ENCODE measurements around the gene CAMTA1. TPM values are rescaled to one million over a fixed set of nuclear protein-coding genes. Genes with fewer than 3 reads are reported as not detected.
"Not testable (repeated sequence)": the region's sequence is repeated elsewhere in the genome, so short reads cannot be mapped to it uniquely, and the experiment has no call there.

The CAMTA1 gene
- total RNA-seq, 1 experiment from 2014 or later, result 82.2 TPM

- no peak overlapping the region for H3K27ac ChIP-seq (ENCODE audit: low read length)
- DNase-seq (ENCODE audit: low read depth, low spot score) (no peak), ATAC-seq (no peak)
- BruUV-seq (replicated peaks), result no TSS peak
- H3K4me3 ChIP-seq (ENCODE audit: low read depth in 2 of 2, low read length in 2 of 2), result no peak overlapping the region
- no peaks in the 10 kb centered on the region for H3K36me3 ChIP-seq (ENCODE audit: control insufficient read depth, insufficient read depth, low read length)
- CTCF ChIA-PET, result no interaction called here
- H3K27me3 ChIP-seq (ENCODE audit: control insufficient read depth, insufficient read depth, low read length), result no peaks in the 10 kb centered on the region
- intact Hi-C loops (cut with micrococcal nuclease; ENCODE audit: unreplicated experiment), result no loop called here
- in situ Hi-C loops (cut with HindIII; ENCODE audit: low pct_unique_long_range_greater_than_20kb, low sequenced_read_pairs), result no loop called here
- TF ChIP-seq TCF7L2 (IDR thresholded peaks at IDR 0.05; ENCODE audit: low read depth, low read length) (no peak), REST (IDR thresholded peaks at IDR 0.05; ENCODE audit: insufficient read depth in 1 of 2, low read depth in 2 of 2, low read length in 1 of 2) (no peak), SIN3A (IDR thresholded peaks at IDR 0.05; ENCODE audit: borderline replicate concordance, insufficient read depth, low read depth, low read length) (no peak), POLR2AphosphoS5 (IDR thresholded peaks at IDR 0.05; ENCODE audit: low read depth, low read length) (no peak), CTCF (IDR thresholded peaks at IDR 0.05) (no peak)
- POLR2A ChIA-PET, result no interaction called here
- no peaks in the 10 kb centered on the region for H3K4me1 ChIP-seq (ENCODE audit: control insufficient read depth, insufficient read depth, low read length)
- H3K9me3 ChIP-seq (ENCODE audit: control insufficient read depth, insufficient read depth, low read depth, low read length), result no peaks in the 10 kb centered on the region
Observed at GRCh38 chr1:7146710-7147109, 361.5 kb downstream of the CAMTA1 start.

- intact Hi-C loops (cut with micrococcal nuclease; ENCODE audit: unreplicated experiment); H3K27me3 ChIP-seq (ENCODE audit: control insufficient read depth, insufficient read depth, low read length); H3K27ac ChIP-seq (ENCODE audit: low read length); POLR2A ChIA-PET; DNase-seq (ENCODE audit: low read depth, low spot score); CTCF ChIA-PET; BruUV-seq (replicated peaks); H3K9me3 ChIP-seq (ENCODE audit: control insufficient read depth, insufficient read depth, low read depth, low read length); ATAC-seq; H3K4me1 ChIP-seq (ENCODE audit: control insufficient read depth, insufficient read depth, low read length); H3K4me3 ChIP-seq (ENCODE audit: low read depth in 2 of 2, low read length in 2 of 2); H3K36me3 ChIP-seq (ENCODE audit: control insufficient read depth, insufficient read depth, low read length); in situ Hi-C loops (cut with HindIII; ENCODE audit: low pct_unique_long_range_greater_than_20kb, low sequenced_read_pairs): not testable (repeated sequence)
Observed at GRCh38 chr1:7147581-7148282, 362.5 kb downstream of the CAMTA1 start.

- DNase-seq (ENCODE audit: low read depth, low spot score) (no peak), ATAC-seq (no peak)
- intact Hi-C loops (cut with micrococcal nuclease; ENCODE audit: unreplicated experiment), result no loop called here
- Histone ChIP-seq H3K4me1 (ENCODE audit: control insufficient read depth, insufficient read depth, low read length) (no peaks in the 10 kb centered on the region), H3K36me3 (ENCODE audit: control insufficient read depth, insufficient read depth, low read length) (no peaks in the 10 kb centered on the region), H3K27ac (ENCODE audit: low read length) (no peak overlapping the region), H3K4me3 (ENCODE audit: low read depth in 2 of 2, low read length in 2 of 2) (no peak overlapping the region), H3K27me3 (ENCODE audit: control insufficient read depth, insufficient read depth, low read length) (0 out of 2 replicates have a peak, but pooled peaks cover 4% of the 10 kb centered on the region), H3K9me3 (ENCODE audit: control insufficient read depth, insufficient read depth, low read depth, low read length) (no peaks in the 10 kb centered on the region)
- in situ Hi-C loops (cut with HindIII; ENCODE audit: low pct_unique_long_range_greater_than_20kb, low sequenced_read_pairs), result no loop called here
- POLR2A ChIA-PET, result interaction anchor here (0.8 kb wide), 1 partner anchor 476 kb away, joined by 3 read pairs; no protein-coding TSS in a partner anchor
- BruUV-seq (replicated peaks), result no TSS peak
- CTCF ChIA-PET, result no interaction called here
- no peak for TF ChIP-seq REST (IDR thresholded peaks at IDR 0.05; ENCODE audit: insufficient read depth in 1 of 2, low read depth in 2 of 2, low read length in 1 of 2)
- TF ChIP-seq POLR2AphosphoS5 (IDR thresholded peaks at IDR 0.05; ENCODE audit: low read depth, low read length), result no peak
- TF ChIP-seq CTCF (IDR thresholded peaks at IDR 0.05), result no peak
- TF ChIP-seq SIN3A (IDR thresholded peaks at IDR 0.05; ENCODE audit: borderline replicate concordance, insufficient read depth, low read depth, low read length), result no peak
- no peak for TF ChIP-seq TCF7L2 (IDR thresholded peaks at IDR 0.05; ENCODE audit: low read depth, low read length)
Observed at GRCh38 chr1:7149080-7149838, 364.0 kb downstream of the CAMTA1 start.
